ENCODE results near the gene GCNT2.
"Not testable (repeated sequence)": the region's sequence is repeated elsewhere in the genome, so short reads cannot be mapped to it uniquely, and the experiment has no call there.

The GCNT2 gene

DNA sequence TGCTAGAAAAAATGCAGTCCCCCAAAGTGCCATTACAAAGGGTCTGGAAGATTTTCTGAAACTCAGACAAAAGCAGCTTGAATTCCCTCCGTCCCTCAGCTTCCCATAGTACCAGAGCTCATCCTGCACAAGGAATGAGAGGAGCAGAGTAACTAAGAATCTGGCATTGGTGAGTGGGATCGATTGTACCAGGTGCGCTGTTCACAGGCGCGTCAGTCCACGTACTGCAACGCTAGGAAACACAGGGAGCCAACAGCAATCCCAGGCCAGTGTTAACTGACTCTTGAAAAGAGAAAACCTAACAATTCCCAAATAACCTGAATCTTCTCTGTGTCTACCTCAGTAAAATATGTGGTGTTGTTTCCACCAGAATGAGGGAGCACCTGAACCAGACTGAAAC, 77.9 kb downstream of the GCNT2 start:
- FAIRE-seq = no peak
- DNase-seq (ENCODE audit: insufficient read length, low spot score) = no peak

DNA sequence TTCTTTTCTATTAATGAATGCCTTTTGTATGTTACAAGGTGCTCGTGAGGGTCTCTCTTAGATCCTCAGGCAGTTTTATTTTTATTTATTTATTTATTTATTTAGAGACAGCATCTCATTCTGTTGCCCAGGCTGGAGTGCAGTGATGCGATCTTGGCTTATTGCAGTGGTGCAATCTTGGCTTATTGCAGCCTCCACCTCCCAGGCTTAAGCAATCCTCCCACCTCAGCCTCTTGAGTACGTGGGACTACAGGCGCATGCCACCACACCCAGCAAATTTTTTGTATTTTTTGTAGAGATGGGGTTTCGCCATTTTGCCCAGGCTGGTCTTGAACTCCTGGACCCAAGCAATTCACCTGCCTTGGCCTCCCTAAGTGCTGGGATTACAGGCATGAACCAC, 79.5 kb downstream of the GCNT2 start:
- FAIRE-seq; DNase-seq (ENCODE audit: insufficient read length, low spot score): not testable (repeated sequence)

DNA sequence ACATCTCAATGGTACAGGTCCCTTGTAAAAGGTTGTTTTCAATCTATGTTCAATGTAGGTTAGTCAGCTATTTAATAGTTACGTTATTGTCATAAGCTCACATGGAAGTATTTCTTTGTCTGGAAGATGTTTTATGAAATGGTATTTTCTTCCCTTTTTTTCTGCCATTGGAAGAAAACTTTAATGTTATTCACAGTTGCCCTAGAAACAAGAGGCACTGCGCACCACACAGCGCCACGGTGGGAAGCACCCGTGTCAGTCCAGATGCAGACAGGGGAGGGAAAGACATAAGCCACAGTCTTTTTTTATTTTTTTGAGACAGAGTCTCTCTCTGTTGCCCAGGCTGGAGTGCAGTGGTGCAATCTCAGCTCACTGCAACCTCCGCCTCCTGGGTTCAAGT, 82.1 kb downstream of the GCNT2 start:
- FAIRE-seq (no peak), DNase-seq (ENCODE audit: insufficient read length, low spot score) (no peak)

DNA sequence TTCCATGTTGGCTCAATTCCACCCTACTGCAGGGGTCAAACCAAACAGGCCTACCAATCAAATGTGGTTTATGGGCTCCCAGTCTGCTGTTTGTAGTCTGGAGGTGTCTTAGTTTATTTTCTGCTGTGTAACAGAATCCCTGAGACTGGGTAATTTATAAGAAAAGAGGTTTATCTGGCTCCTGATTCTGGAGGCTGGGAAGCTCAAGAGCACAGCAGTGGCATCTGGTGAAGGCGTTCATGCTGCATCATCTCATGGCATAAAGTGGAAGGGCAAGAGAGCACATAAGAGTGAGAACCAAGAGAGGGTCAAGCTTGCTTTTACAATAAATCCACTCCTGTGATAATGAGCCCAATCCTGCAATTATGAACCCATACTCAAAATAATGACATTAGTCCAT, 87.9 kb downstream of the GCNT2 start:
- FAIRE-seq (no peak), DNase-seq (ENCODE audit: insufficient read length, low spot score) (no peak)

DNA sequence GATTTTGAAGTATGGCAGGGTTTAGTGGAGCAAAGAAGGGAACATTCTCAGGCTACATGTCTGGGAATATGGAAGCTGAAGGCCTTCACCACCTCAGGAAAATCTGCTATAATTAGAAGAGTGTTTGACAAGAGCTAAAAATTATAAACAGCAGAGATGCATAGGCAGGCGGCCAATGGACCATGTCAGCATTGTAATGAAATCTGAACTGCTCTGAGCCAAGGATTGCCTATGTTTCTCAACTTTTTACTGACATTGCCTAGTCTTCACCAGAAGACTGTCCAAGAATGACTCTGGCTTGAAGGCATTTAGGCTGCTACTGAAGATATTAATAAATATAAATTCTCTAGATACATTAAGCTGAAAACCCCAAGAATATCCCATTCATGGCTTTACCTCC, 89.1 kb downstream of the GCNT2 start:
- FAIRE-seq (no peak), DNase-seq (ENCODE audit: insufficient read length, low spot score) (no peak)

DNA sequence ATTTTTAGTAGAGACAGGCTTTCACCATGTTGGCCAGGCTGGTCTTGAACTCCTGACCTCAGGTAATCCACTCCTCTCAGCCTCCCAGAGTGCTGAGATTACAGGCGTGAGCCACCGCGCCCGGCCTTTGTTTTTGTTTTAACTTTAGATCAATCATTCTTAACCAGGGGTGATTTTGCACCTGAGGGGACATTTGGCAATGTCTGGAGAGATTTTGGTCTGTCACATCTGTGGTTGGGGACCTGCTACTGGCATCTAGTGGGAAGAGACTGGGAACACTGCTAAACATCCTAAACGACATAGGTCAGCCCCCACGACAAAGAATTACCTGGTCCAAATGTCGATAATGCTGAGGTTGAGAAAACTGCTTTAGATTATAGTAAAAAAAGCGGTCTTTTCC, 91.0 kb downstream of the GCNT2 start:
- DNase-seq (ENCODE audit: insufficient read length, low spot score) = no peak
- FAIRE-seq = no peak

DNA sequence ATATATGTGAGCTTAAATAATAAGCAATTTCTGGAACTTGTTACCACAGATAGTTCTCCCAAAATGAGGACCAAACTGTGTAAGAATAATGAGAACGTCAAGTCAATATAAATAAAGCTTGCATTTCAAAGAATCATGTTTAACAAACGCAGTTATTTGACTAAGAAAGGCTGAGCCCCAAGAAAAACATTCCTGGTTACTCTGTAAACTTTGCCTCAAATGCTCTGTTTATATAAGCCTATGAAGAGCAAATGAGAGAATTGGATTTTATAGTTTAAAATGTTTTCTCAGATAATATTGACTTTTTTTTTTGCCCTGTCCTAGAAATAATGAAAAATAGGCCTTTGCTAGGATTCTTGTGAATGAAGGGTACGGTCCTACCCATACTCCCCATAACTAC, 91.9 kb downstream of the GCNT2 start:
- DNase-seq (ENCODE audit: insufficient read length, low spot score) = no peak
- no peak for FAIRE-seq

DNA sequence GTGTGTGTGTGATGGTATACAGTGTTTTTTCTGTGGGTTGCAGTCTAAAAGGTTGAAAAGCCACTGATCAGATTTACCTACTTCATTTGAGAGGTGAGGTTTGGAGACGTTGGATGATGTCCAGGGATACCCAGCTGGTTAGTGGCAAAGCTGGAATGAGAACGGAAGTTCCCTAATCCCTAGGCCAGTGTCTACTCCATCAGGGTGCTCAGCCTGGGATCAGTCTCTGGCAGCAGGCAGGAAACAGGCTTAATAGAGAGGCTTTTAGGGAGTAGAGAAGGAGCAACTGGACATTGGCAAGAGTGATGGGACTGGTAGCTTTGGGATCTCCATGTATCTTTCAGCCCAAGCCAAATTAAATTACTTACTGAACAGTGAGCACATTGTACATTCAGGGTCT, 92.6 kb downstream of the GCNT2 start:
- no peak for FAIRE-seq
- no peak for DNase-seq (ENCODE audit: insufficient read length, low spot score)

DNA sequence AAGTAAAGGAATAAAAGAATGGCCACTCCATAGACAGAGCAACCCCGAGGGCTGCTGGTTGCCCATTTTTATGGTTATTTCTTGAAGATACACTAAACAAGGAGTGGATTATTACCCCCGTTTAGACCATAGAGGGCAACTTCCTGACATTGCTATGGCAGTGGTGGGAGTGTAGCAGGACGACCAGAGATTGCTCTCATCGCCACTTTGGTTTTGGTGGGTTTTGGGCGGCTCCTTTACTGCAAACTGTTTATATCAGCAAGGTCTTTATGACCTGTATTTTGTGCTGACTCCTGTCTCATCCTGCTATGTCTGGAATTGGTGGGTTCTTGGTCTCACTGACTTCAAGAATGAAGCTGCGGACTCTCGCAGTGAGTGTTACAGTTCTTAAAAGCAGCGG, 94.5 kb downstream of the GCNT2 start:
- FAIRE-seq (no peak), DNase-seq (ENCODE audit: insufficient read length, low spot score) (no peak)

DNA sequence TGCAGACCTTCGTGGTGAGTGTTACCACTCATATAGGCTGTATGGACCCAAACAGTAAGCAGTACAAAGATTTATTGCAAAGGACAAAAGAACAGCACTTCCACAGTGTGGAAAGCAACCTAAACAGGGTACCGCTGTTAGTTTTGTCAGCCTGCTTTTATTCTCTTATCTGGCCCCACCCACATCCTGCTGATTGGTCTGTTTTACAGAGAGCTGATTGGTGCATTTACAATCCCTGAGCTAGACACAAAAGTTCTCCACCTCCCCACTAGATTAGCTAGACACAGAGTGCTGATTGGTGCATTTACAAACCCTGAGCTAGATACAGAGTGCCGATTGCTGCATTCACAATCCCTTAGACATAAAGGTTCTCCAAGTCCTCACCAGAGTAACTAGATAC, 95.1 kb downstream of the GCNT2 start:
- not testable (repeated sequence) for FAIRE-seq; DNase-seq (ENCODE audit: insufficient read length, low spot score)

DNA sequence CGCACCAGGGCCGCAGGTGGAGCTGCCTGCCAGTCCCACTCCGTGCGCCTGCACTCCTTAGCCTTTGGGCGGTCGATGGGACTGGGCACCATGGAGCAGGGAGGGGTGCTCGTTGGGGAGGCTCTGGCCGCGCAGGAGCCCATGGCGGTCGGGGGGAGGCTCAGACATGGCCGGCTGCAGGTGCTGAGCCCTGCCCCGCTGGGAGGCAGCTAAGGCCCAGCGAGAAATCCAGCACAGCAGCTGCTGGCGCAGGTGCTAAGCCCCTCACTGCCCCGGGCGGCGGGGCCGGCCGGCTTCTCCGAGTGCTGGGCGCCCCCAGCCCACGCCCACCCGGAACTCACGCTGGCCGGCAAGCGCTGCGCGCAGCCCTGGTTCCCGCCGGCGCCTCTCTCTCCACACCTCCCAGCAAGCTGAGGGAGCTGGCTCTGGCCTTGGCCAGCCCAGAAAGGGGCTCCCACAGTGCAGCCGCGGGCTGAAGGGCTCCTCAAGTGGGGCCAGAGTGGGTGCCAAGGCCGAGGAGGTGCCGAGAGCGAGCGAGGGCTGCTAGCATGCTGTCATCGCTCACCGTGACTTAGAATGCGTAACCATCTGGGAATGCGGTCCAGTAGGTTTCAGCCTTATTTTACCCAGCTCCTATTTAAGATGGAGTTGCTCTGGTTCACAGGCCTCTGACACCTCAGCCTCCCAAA, 96.0 kb downstream of the GCNT2 start:
- no peak for FAIRE-seq

DNA sequence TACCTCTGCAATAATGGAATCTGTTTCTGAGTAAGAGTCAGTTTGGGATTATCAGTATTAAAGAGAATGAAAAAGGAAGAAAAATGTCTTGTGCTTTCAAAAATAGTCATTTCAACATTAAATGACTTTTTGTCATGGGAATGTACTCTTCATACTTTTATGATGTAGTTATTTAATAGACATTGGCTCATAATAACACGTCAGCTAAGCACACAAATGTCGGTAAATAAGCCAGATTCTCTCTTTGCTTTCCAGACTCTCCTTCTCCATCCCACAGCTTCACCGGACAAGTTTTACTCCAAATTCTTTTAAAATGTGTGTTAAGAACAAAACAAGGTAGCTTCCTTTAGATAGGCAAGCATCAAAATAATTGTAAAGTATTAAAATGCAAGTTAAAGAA, 97.3 kb downstream of the GCNT2 start:
- DNase-seq (ENCODE audit: insufficient read length, low spot score) (no peak), FAIRE-seq (no peak)

More for the DNA sequence above, 96.0 kb downstream of the GCNT2 start:
- DNase-seq (ENCODE audit: insufficient read length, low spot score) = no peak

DNA sequence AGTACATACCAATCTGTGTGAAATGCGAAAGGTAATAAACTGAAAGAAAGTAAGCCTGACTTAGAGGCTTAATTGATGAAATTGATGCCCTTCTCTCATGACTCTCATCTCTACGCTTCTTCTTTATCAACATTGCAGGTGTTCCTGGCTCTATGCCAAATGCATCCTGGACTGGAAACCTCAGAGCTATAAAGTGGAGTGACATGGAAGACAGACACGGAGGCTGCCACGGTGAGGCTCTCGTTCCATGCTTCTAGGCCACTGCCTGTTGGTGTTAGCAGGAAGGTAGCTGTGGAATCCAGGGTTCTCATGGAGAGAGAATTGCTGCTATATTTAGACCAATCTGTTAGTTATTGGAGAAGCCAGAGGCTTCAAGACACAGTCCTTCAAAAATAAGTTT, 100.1 kb downstream of the GCNT2 start:
- no peak for FAIRE-seq
- no peak for DNase-seq (ENCODE audit: insufficient read length, low spot score)

DNA sequence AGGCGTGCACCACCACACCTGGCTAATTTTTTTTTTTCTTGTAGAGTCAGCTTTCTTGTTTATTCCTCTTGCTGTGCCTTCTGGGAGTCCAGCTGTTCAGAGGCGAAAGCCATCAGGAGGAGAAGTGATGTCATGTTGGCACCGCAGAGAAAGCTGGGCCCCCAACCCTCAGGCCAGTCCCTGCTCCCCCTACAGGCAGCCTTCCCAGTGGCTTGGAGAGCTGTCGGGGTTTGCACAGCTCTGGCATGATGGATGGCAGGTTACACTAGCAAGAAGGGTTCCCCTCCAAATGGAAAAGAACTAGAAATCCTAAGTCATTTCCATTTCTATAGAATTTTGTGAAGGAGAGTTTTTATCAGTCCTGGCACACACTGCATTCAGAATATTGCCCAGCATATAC, 100.7 kb downstream of the GCNT2 start:
- DNase-seq (ENCODE audit: insufficient read length, low spot score) = no peak
- no peak for FAIRE-seq

DNA sequence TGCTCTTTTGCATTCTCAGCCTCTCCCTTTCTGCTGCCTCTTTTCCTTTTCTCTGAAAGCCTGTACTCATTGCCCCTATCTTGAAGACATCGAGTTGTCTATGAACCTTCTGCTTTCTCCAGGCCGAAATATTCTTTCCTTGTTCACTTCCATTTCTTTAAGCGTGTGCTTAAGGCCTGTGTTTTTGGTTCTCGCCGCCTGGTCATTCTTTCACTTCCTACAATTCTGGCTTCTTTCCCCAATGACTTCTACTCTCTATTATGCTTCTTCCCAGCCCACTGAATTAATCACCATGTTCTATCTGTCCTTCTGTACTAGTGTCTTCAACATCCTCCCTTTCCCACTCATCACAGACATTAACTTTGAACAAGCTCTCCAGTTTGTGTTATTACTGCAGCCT, 103.7 kb downstream of the GCNT2 start:
- no peak for DNase-seq (ENCODE audit: insufficient read length, low spot score)
- FAIRE-seq = no peak

DNA sequence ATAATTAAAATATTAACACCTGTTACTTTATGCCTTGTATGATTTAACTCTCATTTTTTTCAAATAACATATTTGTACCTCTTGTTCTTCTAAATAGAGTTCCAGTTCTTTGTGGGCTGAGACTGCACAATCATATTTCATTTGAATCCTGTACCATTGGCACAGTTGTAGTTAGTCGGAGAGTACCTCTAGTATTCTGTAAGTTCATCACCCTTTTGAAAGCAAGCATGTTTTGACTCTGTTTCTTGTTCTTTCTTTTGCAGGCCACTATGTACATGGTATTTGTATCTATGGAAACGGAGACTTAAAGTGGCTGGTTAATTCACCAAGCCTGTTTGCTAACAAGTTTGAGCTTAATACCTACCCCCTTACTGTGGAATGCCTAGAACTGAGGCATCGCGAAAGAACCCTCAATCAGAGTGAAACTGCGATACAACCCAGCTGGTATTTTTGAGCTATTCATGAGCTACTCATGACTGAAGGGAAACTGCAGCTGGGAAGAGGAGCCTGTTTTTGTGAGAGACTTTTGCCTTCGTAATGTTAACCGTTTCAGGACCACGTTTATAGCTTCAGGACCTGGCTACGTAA, 105.1 kb downstream of the GCNT2 start:
- FAIRE-seq = no peak
- DNase-seq (ENCODE audit: insufficient read length, low spot score) = no peak

DNA sequence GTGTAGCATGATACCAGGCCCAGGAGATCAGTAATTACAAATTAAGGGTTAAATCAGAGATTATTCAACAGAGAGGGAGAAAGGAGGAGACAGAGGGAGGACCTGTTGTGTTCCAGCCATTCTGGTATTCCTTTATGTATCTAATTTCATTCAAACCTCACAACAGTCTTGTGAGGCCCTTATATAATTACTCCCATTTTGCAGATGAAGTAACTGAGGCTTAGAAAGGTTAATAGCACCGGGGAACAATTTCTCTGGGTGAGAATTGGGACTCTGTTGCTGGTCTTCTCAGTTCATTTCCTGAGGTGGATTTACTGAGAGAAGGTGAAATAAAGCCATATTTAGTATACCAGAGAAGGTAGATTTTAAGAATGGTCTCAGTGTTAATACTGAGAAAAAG, 106.6 kb downstream of the GCNT2 start:
- no peak for FAIRE-seq
- DNase-seq (ENCODE audit: insufficient read length, low spot score) = no peak

DNA sequence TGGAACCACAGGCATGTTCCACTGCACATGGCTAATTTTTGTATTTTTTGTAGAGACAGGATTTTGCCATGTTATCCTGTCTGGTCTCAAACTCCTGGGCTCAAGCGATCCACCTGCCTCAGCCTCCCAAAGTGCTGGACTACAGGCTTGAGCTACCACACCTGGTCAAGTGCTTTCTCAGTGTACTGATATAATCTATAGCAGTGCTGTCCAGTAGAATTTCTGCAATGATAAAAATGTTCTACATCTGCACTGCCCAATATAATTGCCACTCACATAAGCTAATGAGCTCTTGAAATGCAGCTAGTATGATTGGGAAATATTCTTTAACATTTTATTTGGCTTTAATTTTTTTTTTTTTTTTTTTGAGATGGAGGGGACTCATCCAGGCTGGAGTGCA, 109.0 kb downstream of the GCNT2 start:
- no peak for FAIRE-seq
- no peak for DNase-seq (ENCODE audit: insufficient read length, low spot score)

DNA sequence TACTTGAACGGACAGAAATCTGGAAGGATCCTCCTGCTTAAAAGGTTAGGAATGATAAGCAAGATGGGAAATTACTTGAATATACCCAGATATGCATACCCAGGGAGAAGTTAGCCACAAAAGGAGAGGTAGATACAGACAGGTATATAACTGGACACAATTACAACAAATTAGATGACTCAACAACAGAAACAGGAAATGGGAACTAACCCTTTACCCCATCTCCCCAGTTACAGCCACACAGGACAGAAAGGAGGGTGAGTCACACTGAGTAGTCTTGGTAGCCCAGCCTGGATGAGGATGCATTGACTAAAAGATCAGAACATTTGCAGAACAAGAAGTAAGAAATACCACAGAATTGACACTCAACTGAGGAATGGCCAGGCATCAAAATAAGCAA, 112.1 kb downstream of the GCNT2 start:
- FAIRE-seq = no peak
- peak; percentile 8 for DNase-seq (ENCODE audit: insufficient read length, low spot score)

DNA sequence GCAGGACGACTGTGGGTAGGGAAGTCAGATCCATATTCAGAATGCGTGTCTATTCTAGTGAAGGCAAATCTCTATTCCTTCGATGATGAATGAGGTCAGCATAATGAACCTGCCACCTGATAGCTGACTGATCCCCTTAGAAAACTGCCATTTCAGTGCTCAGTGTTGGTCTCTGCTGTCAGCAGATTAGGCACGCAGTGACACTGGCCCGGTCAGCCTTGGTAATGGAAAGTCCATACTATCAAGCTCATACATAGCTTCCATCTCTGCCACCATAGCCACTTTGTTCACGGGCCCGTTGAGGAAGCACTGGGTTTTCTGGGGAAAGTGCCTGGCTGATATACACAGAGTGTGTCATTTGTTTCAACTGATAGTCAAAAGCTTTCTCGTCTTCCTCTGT, 119.3 kb downstream of the GCNT2 start:
- no peak for FAIRE-seq

DNA sequence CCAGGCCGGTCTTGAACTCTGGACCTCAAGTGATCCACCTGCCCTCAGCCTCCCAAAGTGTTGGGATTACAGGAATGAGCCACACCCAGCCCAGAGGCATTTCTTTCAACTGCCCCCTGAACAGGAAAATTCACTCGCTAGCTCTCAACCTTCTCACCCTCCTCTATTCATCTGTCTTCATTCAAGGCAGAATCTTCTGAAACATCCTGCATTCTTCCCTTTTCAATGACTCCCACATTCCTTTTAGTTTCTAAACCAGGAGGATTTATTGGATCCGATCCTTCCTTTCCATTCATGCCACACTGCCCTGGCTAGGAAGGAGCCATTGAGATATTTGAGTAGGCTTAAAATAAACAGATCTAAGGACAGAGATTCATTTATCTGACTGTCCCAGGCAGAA, 120.4 kb downstream of the GCNT2 start:
- DNase-seq (ENCODE audit: insufficient read length, low spot score) (no peak), FAIRE-seq (no peak)

More for the DNA sequence above, 119.3 kb downstream of the GCNT2 start:
- no peak for DNase-seq (ENCODE audit: insufficient read length, low spot score)

DNA sequence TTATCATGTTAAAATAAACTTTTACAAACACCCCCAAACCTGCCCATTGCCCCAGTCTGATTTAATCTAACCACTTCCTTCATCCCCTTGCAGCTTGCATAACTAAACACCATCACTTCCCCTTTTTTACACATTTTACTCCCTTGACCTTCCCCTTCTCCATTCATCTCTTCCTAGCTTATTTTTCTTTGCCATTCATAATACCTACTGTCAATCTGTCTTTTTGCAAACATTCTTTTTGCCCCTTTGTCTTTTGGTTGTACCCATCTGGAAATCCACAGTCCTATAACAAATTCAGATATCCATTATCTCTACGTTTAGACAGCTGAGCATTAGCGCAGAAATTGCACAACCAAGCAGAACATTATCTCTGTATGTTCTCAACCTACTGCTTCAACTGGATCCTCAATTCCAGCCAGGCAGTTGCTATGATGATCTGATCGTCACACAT, 122.1 kb downstream of the GCNT2 start:
- FAIRE-seq (peak; percentile 70), DNase-seq (ENCODE audit: insufficient read length, low spot score) (no peak)

DNA sequence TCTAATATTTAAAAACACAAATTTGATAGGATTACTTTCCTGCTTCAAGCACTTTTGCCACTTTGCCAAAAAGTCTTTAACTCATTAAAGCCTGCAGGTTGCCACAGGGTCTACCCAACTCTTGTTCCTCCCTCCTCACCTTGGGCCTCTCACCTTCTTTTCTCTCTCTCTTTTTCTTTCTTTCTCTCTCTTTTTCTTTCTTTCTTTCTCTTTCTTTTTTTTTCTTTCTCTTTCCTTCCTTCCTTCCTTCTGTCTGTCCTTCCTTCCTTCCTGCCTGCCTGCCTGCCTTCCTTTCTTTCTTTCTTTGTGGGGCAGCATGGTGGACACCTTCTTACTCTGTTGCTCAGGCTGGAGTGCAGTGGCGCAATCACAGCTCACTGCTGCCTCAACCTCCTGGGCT, 123.1 kb downstream of the GCNT2 start:
- DNase-seq (ENCODE audit: insufficient read length, low spot score) (no peak), FAIRE-seq (peak; percentile 18)
